ENCODE data around the gene INSL3.
"Not testable (repeated sequence)": the region's sequence is repeated elsewhere in the genome, so short reads cannot be mapped to it uniquely, and the experiment has no call there.

INSL3 gene

GRCh38 chr19:17778251-17778967 is 42.9 kb downstream of the INSL3 start:
- Mint-ChIP-seq H3K9me3 (no peaks in the 10 kb centered on the region), H3K4me1 (ENCODE audit: low read depth in 2 of 2) (peaks cover 10 to 22% of the 10 kb centered on the region in 2 donors), H3K4me3 (no peak overlapping the region), H3K36me3 (ENCODE audit: insufficient read depth) (peaks cover 22% of the 10 kb centered on the region), H3K27me3 (no peaks in the 10 kb centered on the region), H3K27ac (peak overlapping the region; percentile 39 to 57)
- ATAC-seq (replicated peaks) = peak; percentile 52
- DNase-seq = no peak

DNA sequence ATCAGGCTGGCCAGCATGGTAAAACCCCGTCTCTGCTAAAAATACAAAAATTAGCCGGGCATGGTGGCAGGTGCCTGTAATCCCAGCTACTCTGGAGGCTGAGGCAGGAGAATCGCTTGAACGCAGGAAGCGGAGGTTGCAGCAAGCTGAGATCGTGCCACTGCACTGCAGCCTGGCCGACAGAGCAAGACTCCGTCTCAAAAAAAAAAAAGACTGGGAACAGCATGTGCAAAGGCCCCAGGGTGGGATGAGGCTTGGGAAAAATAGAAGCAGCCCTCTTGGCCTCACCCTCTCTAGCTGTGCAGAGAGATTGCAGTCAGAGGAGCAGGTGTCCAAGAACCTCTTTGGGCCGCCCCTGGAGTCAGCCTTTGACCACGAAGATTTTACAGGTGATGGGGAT is 43.5 kb downstream of the INSL3 start:
- not testable (repeated sequence) for ATAC-seq (replicated peaks); H3K4me3 Mint-ChIP-seq; H3K9me3 Mint-ChIP-seq; H3K27me3 Mint-ChIP-seq; DNase-seq
- Mint-ChIP-seq H3K36me3 (ENCODE audit: insufficient read depth) (peaks cover 16% of the 10 kb centered on the region), H3K27ac (peak overlapping the region in 1 of 2 donors; percentile 57), H3K4me1 (ENCODE audit: low read depth in 2 of 2) (peaks cover 10 to 22% of the 10 kb centered on the region in 2 donors)

- H3K4me1 Mint-ChIP-seq (ENCODE audit: low read depth in 2 of 2) = peaks cover 8 to 19% of the 10 kb centered on the region in 2 donors
- no peak for DNase-seq
- H3K9me3 Mint-ChIP-seq = no peaks in the 10 kb centered on the region
- peak; percentile 72 for ATAC-seq (replicated peaks)
- H3K36me3 Mint-ChIP-seq (ENCODE audit: insufficient read depth) = peaks cover 26% of the 10 kb centered on the region
- peak overlapping the region; percentile 23 to 60 for H3K27ac Mint-ChIP-seq
- H3K4me3 Mint-ChIP-seq = no peak overlapping the region
- no peaks in the 10 kb centered on the region for H3K27me3 Mint-ChIP-seq
Observed at GRCh38 chr19:17775991-17776803, 45.1 kb downstream of the INSL3 start.

- peaks cover 8 to 19% of the 10 kb centered on the region in 2 donors for H3K4me1 Mint-ChIP-seq (ENCODE audit: low read depth in 2 of 2)
Observed at GRCh38 chr19:17775245-17775927, 45.9 kb downstream of the INSL3 start.

GRCh38 chr19:17772172-17772571 is 49.1 kb downstream of the INSL3 start:
- Mint-ChIP-seq H3K36me3 (ENCODE audit: insufficient read depth) (peaks cover 59% of the 10 kb centered on the region), H3K4me1 (ENCODE audit: low read depth in 2 of 2) (peaks cover 4 to 5% of the 10 kb centered on the region in 2 donors), H3K4me3 (no peak overlapping the region), H3K27ac (peak overlapping the region in 1 of 2 donors; percentile 49), H3K9me3 (no peaks in the 10 kb centered on the region), H3K27me3 (no peaks in the 10 kb centered on the region)
- no peak for ATAC-seq (replicated peaks)
- DNase-seq = no peak

More at GRCh38 chr19:17775245-17775927, 45.9 kb downstream of the INSL3 start:
- H3K36me3 Mint-ChIP-seq (ENCODE audit: insufficient read depth) = peaks cover 31% of the 10 kb centered on the region
- peak; percentile 27 to 39 (median 28) for DNase-seq
- no peaks in the 10 kb centered on the region for H3K9me3 Mint-ChIP-seq
- H3K27me3 Mint-ChIP-seq = no peaks in the 10 kb centered on the region
- peak overlapping the region in 1 of 2 donors; percentile 11 for H3K27ac Mint-ChIP-seq
- H3K4me3 Mint-ChIP-seq = no peak overlapping the region
- no peak for ATAC-seq (replicated peaks)

DNA sequence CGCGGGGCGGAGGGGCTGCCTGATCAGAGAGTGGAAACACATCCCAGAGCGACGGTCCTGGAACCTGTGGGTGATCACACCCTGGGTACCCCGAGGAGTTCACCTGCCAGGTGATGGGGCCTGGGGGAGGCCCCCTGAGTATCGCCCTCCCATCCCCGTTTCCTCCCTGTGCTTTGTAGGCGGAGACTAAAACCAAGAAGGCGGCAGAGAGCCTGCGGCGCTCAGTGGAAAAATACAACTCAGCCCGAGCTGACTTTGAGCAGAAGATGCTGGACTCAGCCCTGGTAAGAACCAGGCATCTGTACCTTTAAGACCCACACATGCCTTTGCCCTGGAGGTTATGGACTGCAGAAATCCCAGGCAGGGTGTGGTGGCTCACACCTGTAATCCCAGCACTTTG is 50.7 kb downstream of the INSL3 start:
- H3K36me3 Mint-ChIP-seq (ENCODE audit: insufficient read depth) = peaks cover 71% of the 10 kb centered on the region
- no peak for ATAC-seq (replicated peaks)
- H3K4me3 Mint-ChIP-seq = no peak overlapping the region
- no peak overlapping the region for H3K27ac Mint-ChIP-seq
- no peak for DNase-seq
- no peaks in the 10 kb centered on the region for H3K27me3 Mint-ChIP-seq
- H3K9me3 Mint-ChIP-seq = no peaks in the 10 kb centered on the region
- H3K4me1 Mint-ChIP-seq (ENCODE audit: low read depth in 2 of 2) = peaks cover 4% of the 10 kb centered on the region in 2 donors

- Mint-ChIP-seq H3K27ac (peak overlapping the region in 1 of 2 donors; percentile 54), H3K9me3 (no peaks in the 10 kb centered on the region), H3K27me3 (no peaks in the 10 kb centered on the region), H3K4me3 (no peak overlapping the region), H3K4me1 (ENCODE audit: low read depth in 2 of 2) (peaks cover 0 to 4% of the 10 kb centered on the region in 2 donors), H3K36me3 (ENCODE audit: insufficient read depth) (peaks cover 94% of the 10 kb centered on the region)
- DNase-seq (no peak), ATAC-seq (replicated peaks) (no peak)
Observed at GRCh38 chr19:17767559-17767958, 53.8 kb downstream of the INSL3 start.

DNA sequence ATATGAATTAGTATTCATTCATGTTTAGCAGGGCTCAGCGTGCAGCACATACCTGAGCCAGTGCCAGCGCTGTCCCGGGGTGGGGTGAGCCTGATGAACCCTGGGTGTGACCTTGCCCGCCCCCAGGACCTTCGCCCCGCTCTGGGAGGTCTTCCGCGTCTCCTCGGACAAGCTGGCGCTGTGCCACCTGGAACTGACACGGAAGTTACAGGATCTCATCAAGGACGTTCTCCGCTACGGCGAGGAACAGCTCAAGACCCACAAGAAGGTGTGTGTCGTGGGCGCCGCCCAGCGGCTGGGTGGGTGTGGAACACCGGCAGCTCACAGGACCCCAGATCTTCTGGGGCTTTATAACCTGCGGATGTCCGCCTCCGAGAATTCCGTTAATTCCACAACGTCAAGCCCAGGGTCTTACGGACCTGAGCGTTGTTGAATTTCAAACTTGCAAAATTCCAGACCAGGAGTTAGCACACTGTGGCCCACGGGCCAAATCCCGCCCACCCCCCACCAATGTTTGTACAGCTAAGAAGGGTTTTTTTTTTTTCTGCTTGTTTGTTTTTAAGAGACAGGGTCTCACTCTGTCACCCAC is 54.7 kb downstream of the INSL3 start:
- no peak for ATAC-seq (replicated peaks)

More for the DNA sequence above, 54.7 kb downstream of the INSL3 start:
- Mint-ChIP-seq H3K4me3 (no peak overlapping the region), H3K27ac (no peak overlapping the region), H3K4me1 (ENCODE audit: low read depth in 2 of 2) (peaks cover 0 to 4% of the 10 kb centered on the region in 2 donors), H3K27me3 (no peaks in the 10 kb centered on the region), H3K36me3 (ENCODE audit: insufficient read depth) (peaks cover 94% of the 10 kb centered on the region), H3K9me3 (no peaks in the 10 kb centered on the region)
- no peak for DNase-seq

Measured in effector memory CD8-positive, alpha-beta T cell (primary cell).